Measurements from ENCODE around the gene RARRES2.

The RARRES2 gene

GRCh38 chr7:150339409-150339809, 2.0 kb downstream of the RARRES2 start:
- no peak overlapping the region for H3K27ac ChIP-seq
- TF ChIP-seq CTCF (conservative IDR thresholded peaks at IDR 0.05; ENCODE audit: low read depth), result no peak
- no peak for DNase-seq (ENCODE audit: low spot score)
- CTCF ChIA-PET, result no interaction called here
- POLR2A ChIA-PET (ENCODE audit: low non-redundant PET), result no interaction called here

- DNase-seq (ENCODE audit: low spot score), result no peak
- ChIA-PET POLR2A (ENCODE audit: low non-redundant PET) (no interaction called here), CTCF (interaction anchor here (0.6 kb wide), 1 partner anchor 580 kb away, joined by 3 read pairs; no protein-coding TSS in a partner anchor)
- no peak overlapping the region for H3K27ac ChIP-seq
- no peak for TF ChIP-seq CTCF (conservative IDR thresholded peaks at IDR 0.05; ENCODE audit: low read depth)
Observed at GRCh38 chr7:150338166-150338829, 3.1 kb downstream of the RARRES2 start.

GRCh38 chr7:150337659-150338081, 3.8 kb downstream of the RARRES2 start:
- POLR2A ChIA-PET (ENCODE audit: low non-redundant PET), result no interaction called here
- DNase-seq (ENCODE audit: low spot score), result no peak

GRCh38 chr7:150337179-150337578, 4.2 kb downstream of the RARRES2 start:
- no peak for DNase-seq (ENCODE audit: low spot score)
- TF ChIP-seq CTCF (conservative IDR thresholded peaks at IDR 0.05; ENCODE audit: low read depth), result no peak
- POLR2A ChIA-PET (ENCODE audit: low non-redundant PET), result no interaction called here
- H3K27ac ChIP-seq, result no peak overlapping the region
- CTCF ChIA-PET, result interaction anchor here (0.6 kb wide), 1 partner anchor 31 kb away, joined by 3 read pairs; the partner anchor contains the start of gene REPIN1

More at GRCh38 chr7:150337659-150338081, 3.8 kb downstream of the RARRES2 start:
- no peak overlapping the region for H3K27ac ChIP-seq
- no peak for TF ChIP-seq CTCF (conservative IDR thresholded peaks at IDR 0.05; ENCODE audit: low read depth)
- CTCF ChIA-PET, result interaction anchor here (0.6 kb wide), 1 partner anchor 31 kb away, joined by 3 read pairs; the partner anchor contains the start of gene REPIN1

- CTCF ChIA-PET, result no interaction called here
- POLR2A ChIA-PET (ENCODE audit: low non-redundant PET), result no interaction called here
- H3K27ac ChIP-seq, result no peak overlapping the region
- TF ChIP-seq CTCF (conservative IDR thresholded peaks at IDR 0.05; ENCODE audit: low read depth), result no peak
- no peak for DNase-seq (ENCODE audit: low spot score)
Observed at GRCh38 chr7:150336746-150337145, 4.7 kb downstream of the RARRES2 start.

GRCh38 chr7:150335774-150336112, 5.7 kb downstream of the RARRES2 start:
- ChIA-PET POLR2A (ENCODE audit: low non-redundant PET) (no interaction called here), CTCF (interaction anchor here (0.6 kb wide), 1 partner anchor 1171 kb away, joined by 3 read pairs; no protein-coding TSS in a partner anchor)
- no peak overlapping the region for H3K27ac ChIP-seq
- no peak for TF ChIP-seq CTCF (conservative IDR thresholded peaks at IDR 0.05; ENCODE audit: low read depth)
- DNase-seq (ENCODE audit: low spot score), result no peak

Measured in RWPE1 (cell line).